Erythroblast (primary cell): Measurements from ENCODE around the gene CD47.

Experiments used
- GATA1 ChIP-seq: IDR thresholded peaks from 2 replicates; pipeline ENCODE4 v1.6.1; 2011; ENCODE audit warnings: low read depth, mild to moderate bottlenecking, control low read depth, low read length, moderate library complexity
- POLR2A ChIP-seq: IDR thresholded peaks from 2 replicates; pipeline ENCODE4 v1.6.1; 2011; ENCODE audit warnings: mild to moderate bottlenecking, low read length

DNA sequence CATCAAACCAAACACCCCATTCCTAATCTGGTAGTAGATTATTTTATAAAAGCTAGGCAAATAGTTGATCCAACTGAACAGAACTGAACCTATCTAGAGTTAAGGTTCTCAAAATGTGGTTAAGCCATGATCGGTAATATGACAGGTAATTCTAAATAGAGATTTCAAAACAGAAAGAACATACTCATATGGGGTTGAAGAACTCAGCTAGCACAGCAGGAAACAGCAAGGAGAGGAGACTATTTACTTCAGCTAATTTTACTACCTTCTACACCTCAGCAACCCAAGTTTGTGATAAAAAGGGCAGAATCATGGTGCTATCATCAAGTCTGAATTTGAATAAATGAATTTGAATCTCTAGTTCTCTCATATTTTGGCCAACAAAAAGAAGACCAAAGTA lies 11.8 kb downstream of the CD47 start:
- TF ChIP-seq POLR2A (no peak), GATA1 (no peak)
